ENCODE measurements around the gene PLXNB3.
"Not testable (repeated sequence)": the region's sequence is repeated elsewhere in the genome, so short reads cannot be mapped to it uniquely, and the experiment has no call there.

DNA sequence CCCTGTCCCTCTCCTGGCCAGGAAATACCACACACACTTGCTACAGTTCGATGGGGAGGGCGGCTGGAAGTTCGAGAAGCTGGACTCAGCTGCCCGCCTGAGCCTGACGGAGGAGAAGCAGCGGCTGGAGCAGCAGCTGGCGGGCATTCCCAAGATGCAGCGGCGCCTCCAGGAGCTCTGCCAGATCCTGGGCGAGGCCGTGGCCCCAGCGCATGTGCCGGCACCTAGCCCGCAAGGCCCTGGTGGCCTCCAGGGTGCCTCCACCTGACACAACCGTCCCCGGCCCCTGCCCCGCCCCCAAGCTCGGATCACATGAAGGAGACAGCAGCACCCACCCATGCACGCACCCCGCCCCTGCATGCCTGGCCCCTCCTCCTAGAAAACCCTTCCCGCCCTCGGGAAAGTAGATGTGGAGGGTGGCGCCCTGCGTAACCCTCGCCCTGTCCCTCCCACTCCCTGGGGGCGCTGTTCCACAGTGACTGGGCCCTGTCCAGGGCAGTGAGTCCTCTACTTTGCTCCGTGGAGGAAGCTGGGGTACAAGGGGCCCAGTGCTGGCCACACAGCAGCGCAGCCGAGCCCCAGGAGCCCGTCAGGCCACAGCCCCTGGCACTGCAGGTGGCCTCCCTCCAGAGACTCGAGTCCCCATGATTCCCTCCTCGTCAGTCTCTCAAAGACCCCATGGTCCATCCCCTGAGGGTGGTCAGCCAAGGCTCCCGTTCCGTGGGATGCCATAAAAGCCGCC is 20.4 kb upstream of the PLXNB3 start:
- not testable (repeated sequence) for TF ChIP-seq ZNF138 (CRISPR knock-in tag; conservative IDR thresholded peaks at IDR 0.05); NR1H2 (CRISPR knock-in tag; IDR thresholded peaks at IDR 0.05); ZNF317 (CRISPR knock-in tag; IDR thresholded peaks at IDR 0.05; ENCODE audit: borderline replicate concordance, low read depth); SOX15 (CRISPR knock-in tag; IDR thresholded peaks at IDR 0.05)
- TF ChIP-seq, protein P1, sequence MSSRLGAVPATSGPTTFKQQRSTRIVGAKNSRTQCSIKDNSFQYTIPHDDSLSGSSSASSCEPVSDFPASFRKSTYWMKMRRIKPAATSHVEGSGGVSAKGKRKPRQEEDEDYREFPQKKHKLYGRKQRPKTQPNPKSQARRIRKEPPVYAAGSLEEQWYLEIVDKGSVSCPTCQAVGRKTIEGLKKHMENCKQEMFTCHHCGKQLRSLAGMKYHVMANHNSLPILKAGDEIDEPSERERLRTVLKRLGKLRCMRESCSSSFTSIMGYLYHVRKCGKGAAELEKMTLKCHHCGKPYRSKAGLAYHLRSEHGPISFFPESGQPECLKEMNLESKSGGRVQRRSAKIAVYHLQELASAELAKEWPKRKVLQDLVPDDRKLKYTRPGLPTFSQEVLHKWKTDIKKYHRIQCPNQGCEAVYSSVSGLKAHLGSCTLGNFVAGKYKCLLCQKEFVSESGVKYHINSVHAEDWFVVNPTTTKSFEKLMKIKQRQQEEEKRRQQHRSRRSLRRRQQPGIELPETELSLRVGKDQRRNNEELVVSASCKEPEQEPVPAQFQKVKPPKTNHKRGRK (CRISPR knock-in tag; IDR thresholded peaks at IDR 0.05; ENCODE audit: borderline replicate concordance), result not testable (repeated sequence)
- TF ChIP-seq, protein P2, sequence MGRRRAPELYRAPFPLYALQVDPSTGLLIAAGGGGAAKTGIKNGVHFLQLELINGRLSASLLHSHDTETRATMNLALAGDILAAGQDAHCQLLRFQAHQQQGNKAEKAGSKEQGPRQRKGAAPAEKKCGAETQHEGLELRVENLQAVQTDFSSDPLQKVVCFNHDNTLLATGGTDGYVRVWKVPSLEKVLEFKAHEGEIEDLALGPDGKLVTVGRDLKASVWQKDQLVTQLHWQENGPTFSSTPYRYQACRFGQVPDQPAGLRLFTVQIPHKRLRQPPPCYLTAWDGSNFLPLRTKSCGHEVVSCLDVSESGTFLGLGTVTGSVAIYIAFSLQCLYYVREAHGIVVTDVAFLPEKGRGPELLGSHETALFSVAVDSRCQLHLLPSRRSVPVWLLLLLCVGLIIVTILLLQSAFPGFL (CRISPR knock-in tag; IDR thresholded peaks at IDR 0.05; ENCODE audit: borderline replicate concordance), result not testable (repeated sequence)
- TF ChIP-seq, protein P3, sequence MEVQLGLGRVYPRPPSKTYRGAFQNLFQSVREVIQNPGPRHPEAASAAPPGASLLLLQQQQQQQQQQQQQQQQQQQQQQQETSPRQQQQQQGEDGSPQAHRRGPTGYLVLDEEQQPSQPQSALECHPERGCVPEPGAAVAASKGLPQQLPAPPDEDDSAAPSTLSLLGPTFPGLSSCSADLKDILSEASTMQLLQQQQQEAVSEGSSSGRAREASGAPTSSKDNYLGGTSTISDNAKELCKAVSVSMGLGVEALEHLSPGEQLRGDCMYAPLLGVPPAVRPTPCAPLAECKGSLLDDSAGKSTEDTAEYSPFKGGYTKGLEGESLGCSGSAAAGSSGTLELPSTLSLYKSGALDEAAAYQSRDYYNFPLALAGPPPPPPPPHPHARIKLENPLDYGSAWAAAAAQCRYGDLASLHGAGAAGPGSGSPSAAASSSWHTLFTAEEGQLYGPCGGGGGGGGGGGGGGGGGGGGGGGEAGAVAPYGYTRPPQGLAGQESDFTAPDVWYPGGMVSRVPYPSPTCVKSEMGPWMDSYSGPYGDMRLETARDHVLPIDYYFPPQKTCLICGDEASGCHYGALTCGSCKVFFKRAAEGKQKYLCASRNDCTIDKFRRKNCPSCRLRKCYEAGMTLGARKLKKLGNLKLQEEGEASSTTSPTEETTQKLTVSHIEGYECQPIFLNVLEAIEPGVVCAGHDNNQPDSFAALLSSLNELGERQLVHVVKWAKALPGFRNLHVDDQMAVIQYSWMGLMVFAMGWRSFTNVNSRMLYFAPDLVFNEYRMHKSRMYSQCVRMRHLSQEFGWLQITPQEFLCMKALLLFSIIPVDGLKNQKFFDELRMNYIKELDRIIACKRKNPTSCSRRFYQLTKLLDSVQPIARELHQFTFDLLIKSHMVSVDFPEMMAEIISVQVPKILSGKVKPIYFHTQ (CRISPR knock-in tag; IDR thresholded peaks at IDR 0.05), result not testable (repeated sequence)
- TF ChIP-seq, protein P4, sequence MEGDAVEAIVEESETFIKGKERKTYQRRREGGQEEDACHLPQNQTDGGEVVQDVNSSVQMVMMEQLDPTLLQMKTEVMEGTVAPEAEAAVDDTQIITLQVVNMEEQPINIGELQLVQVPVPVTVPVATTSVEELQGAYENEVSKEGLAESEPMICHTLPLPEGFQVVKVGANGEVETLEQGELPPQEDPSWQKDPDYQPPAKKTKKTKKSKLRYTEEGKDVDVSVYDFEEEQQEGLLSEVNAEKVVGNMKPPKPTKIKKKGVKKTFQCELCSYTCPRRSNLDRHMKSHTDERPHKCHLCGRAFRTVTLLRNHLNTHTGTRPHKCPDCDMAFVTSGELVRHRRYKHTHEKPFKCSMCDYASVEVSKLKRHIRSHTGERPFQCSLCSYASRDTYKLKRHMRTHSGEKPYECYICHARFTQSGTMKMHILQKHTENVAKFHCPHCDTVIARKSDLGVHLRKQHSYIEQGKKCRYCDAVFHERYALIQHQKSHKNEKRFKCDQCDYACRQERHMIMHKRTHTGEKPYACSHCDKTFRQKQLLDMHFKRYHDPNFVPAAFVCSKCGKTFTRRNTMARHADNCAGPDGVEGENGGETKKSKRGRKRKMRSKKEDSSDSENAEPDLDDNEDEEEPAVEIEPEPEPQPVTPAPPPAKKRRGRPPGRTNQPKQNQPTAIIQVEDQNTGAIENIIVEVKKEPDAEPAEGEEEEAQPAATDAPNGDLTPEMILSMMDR (IDR thresholded peaks at IDR 0.05), result not testable (repeated sequence)

All from WTC11 (cell line).